Type B pancreatic cell (in vitro differentiated cells): ENCODE results near the gene FAM83G. TPM values are rescaled to one million over a fixed set of nuclear protein-coding genes. Genes with fewer than 3 reads are reported as not detected.
"Not testable (repeated sequence)": the region's sequence is repeated elsewhere in the genome, so short reads cannot be mapped to it uniquely, and the experiment has no call there.

ENCODE experiments used
- DNase-seq: peaks from one replicate; pipeline ENCODE4 v3.0.0; 2021; ENCODE audit warnings: mixed read lengths; ENCODE audit not compliant: unreplicated experiment; ENCODE audit errors: extremely low spot score
- H3K27ac Mint-ChIP-seq: 2 replicates; pipeline ENCODE4 v1.8.0; 2021; ENCODE audit warnings: mild to moderate bottlenecking, mixed read lengths
- H3K27me3 Mint-ChIP-seq: 2 replicates; pipeline ENCODE4 v1.8.0; 2021; ENCODE audit warnings: mixed read lengths
- H3K36me3 Mint-ChIP-seq: 2 replicates; pipeline ENCODE4 v1.8.0; 2021; ENCODE audit warnings: mixed read lengths
- H3K4me1 Mint-ChIP-seq: one replicate; pipeline ENCODE4 v1.8.0; 2021; ENCODE audit warnings: mixed read lengths; ENCODE audit not compliant: unreplicated experiment
- H3K4me3 Mint-ChIP-seq: 2 replicates; pipeline ENCODE4 v1.8.0; 2021; ENCODE audit warnings: mild to moderate bottlenecking, mixed read lengths
- H3K9me3 Mint-ChIP-seq: 2 replicates; pipeline ENCODE4 v1.8.0; 2021; ENCODE audit warnings: mixed read lengths
- CTCF ChIP-seq: fragments of 200-600 bp; sonication (generic); conservative IDR thresholded peaks from 2 replicates; pipeline ENCODE4 v1.5.0; 2021; ENCODE audit warnings: antibody characterized with exemption, mild to moderate bottlenecking
- total RNA-seq: library from RNA; stranded (reverse); gene quantifications from 2 replicates; pipeline ENCODE4 v1.2.1, GENCODE V29; 2021; ENCODE audit warnings: low replicate concordance

Gene FAM83G
- total RNA-seq, 1 donor from 2014 or later: 8.3 TPM

GRCh38 chr17:18959845-18960240 is 44.7 kb downstream of the FAM83G start:
- DNase-seq: no peak

GRCh38 chr17:18959071-18959844 is 45.3 kb downstream of the FAM83G start:
- no peak overlapping the region for H3K27ac Mint-ChIP-seq

More at GRCh38 chr17:18959845-18960240, 44.7 kb downstream of the FAM83G start:
- Mint-ChIP-seq H3K36me3 (no peaks in the 10 kb centered on the region), H3K4me3 (no peak overlapping the region), H3K27ac (peak overlapping the region; percentile 23), H3K27me3 (peaks cover 3% of the 10 kb centered on the region), H3K4me1 (peaks cover 23% of the 10 kb centered on the region), H3K9me3 (no peaks in the 10 kb centered on the region)
- no peak for TF ChIP-seq CTCF

GRCh38 chr17:18958611-18959010 is 46.0 kb downstream of the FAM83G start:
- H3K4me3 Mint-ChIP-seq: no peak overlapping the region
- peaks cover 23% of the 10 kb centered on the region for H3K4me1 Mint-ChIP-seq
- H3K36me3 Mint-ChIP-seq: no peaks in the 10 kb centered on the region
- DNase-seq: no peak
- peaks cover 3% of the 10 kb centered on the region for H3K27me3 Mint-ChIP-seq
- H3K27ac Mint-ChIP-seq: no peak overlapping the region
- no peaks in the 10 kb centered on the region for H3K9me3 Mint-ChIP-seq
- TF ChIP-seq CTCF: no peak

More at GRCh38 chr17:18959071-18959844, 45.3 kb downstream of the FAM83G start:
- H3K4me3 Mint-ChIP-seq: no peak overlapping the region
- no peaks in the 10 kb centered on the region for H3K9me3 Mint-ChIP-seq
- TF ChIP-seq CTCF: no peak
- no peak for DNase-seq
- no peaks in the 10 kb centered on the region for H3K36me3 Mint-ChIP-seq
- peaks cover 3% of the 10 kb centered on the region for H3K27me3 Mint-ChIP-seq
- peaks cover 23% of the 10 kb centered on the region for H3K4me1 Mint-ChIP-seq

GRCh38 chr17:18957831-18958230 is 46.7 kb downstream of the FAM83G start:
- Mint-ChIP-seq H3K27me3 (peaks cover 3% of the 10 kb centered on the region), H3K36me3 (no peaks in the 10 kb centered on the region), H3K4me1 (peaks cover 21% of the 10 kb centered on the region), H3K27ac (no peak overlapping the region), H3K4me3 (no peak overlapping the region), H3K9me3 (no peaks in the 10 kb centered on the region)
- no peak for TF ChIP-seq CTCF
- no peak for DNase-seq

GRCh38 chr17:18956581-18956980 is 48.0 kb downstream of the FAM83G start:
- H3K27ac Mint-ChIP-seq: no peak overlapping the region
- H3K27me3 Mint-ChIP-seq: peaks cover 3% of the 10 kb centered on the region
- peaks cover 10% of the 10 kb centered on the region for H3K4me1 Mint-ChIP-seq
- no peak overlapping the region for H3K4me3 Mint-ChIP-seq
- no peak for TF ChIP-seq CTCF
- DNase-seq: no peak
- H3K36me3 Mint-ChIP-seq: no peaks in the 10 kb centered on the region
- H3K9me3 Mint-ChIP-seq: no peaks in the 10 kb centered on the region

GRCh38 chr17:18956021-18956420 is 48.5 kb downstream of the FAM83G start:
- not testable (repeated sequence) for DNase-seq, H3K4me1 Mint-ChIP-seq, H3K36me3 Mint-ChIP-seq, H3K27ac Mint-ChIP-seq, H3K9me3 Mint-ChIP-seq, H3K27me3 Mint-ChIP-seq, H3K4me3 Mint-ChIP-seq
